NCI-H1417 (cell line): Measurements from ENCODE around the gene APOLD1.
"Not testable (repeated sequence)": the region's sequence is repeated elsewhere in the genome, so short reads cannot be mapped to it uniquely, and the experiment has no call there.

Experiments used
- DNase-seq, 3 experiments: peaks; one replicate each; lab custom pipeline; 2025; lab: John Stamatoyannopoulos, UW

Gene APOLD1

GRCh38 chr12:12784911-12785814, at the start of gene APOLD1:
APOLD1 (plus strand) TSS chr12:12785659; CDS start chr12:12785692, 33 bp downstream.
- peak in 1 of 3 experiments; percentile 29 for DNase-seq

- DNase-seq, result peak; percentile 8 to 55 (median 49)
These were observed 48.4 kb upstream of the APOLD1 start for GRCh38 chr12:12736759-12737676.

- DNase-seq, result not testable (repeated sequence)
These were observed 47.3 kb upstream of the APOLD1 start for GRCh38 chr12:12738152-12738551.

GRCh38 chr12:12741660-12742059, 43.8 kb upstream of the APOLD1 start:
- DNase-seq, result no peak

GRCh38 chr12:12744546-12745305, 40.7 kb upstream of the APOLD1 start:
- DNase-seq, result peak in 2 of 3 experiments; percentile 26 to 30

GRCh38 chr12:12745576-12746211, 39.8 kb upstream of the APOLD1 start:
- no peak for DNase-seq

GRCh38 chr12:12747278-12747677, 38.2 kb upstream of the APOLD1 start:
- DNase-seq, result no peak

- no peak for DNase-seq
These were observed 37.4 kb upstream of the APOLD1 start for GRCh38 chr12:12748044-12748443.

GRCh38 chr12:12749433-12749832, 36.0 kb upstream of the APOLD1 start:
- DNase-seq, result no peak

GRCh38 chr12:12755923-12756322, 29.5 kb upstream of the APOLD1 start:
- no peak for DNase-seq

GRCh38 chr12:12757121-12757520, 28.3 kb upstream of the APOLD1 start:
- DNase-seq, result no peak

GRCh38 chr12:12759234-12759915, 26.1 kb upstream of the APOLD1 start:
- DNase-seq, result no peak

GRCh38 chr12:12764824-12765223, 20.6 kb upstream of the APOLD1 start:
- no peak for DNase-seq

- no peak for DNase-seq
These were observed 15.2 kb upstream of the APOLD1 start for GRCh38 chr12:12770262-12770661.

- DNase-seq, result no peak
These were observed 10.7 kb upstream of the APOLD1 start for GRCh38 chr12:12774791-12775190.

- DNase-seq, result peak; percentile 58 to 86 (median 61)
These were observed 9.2 kb upstream of the APOLD1 start for GRCh38 chr12:12776261-12776660.

- peak in 1 of 3 experiments; percentile 41 for DNase-seq
These were observed 8.4 kb upstream of the APOLD1 start for GRCh38 chr12:12777092-12777491.

- no peak for DNase-seq
These were observed 6.5 kb upstream of the APOLD1 start for GRCh38 chr12:12779007-12779406.

- DNase-seq, result peak; percentile 46 to 97 (median 69)
These were observed 5.9 kb upstream of the APOLD1 start for GRCh38 chr12:12779529-12779928.

- no peak for DNase-seq
These were observed 1.3 kb upstream of the APOLD1 start for GRCh38 chr12:12784116-12784515.

- DNase-seq, result no peak
These were observed 869 bp downstream of the APOLD1 start for GRCh38 chr12:12786351-12786705.
